Nephron (organoid): Measurements from ENCODE around the gene ARG2.

Source experiments
- H3K27ac Mint-ChIP-seq, 3 experiments: 2 replicates each; pipeline ENCODE4 v1.8.0; 2020; ENCODE audit warnings: mixed read lengths in 3 of 3, mild to moderate bottlenecking in 2 of 3, moderate library complexity in 1 of 3
- H3K27me3 Mint-ChIP-seq: 2 replicates; pipeline ENCODE4 v1.8.0; 2021; ENCODE audit warnings: low read depth, mild to moderate bottlenecking, moderate library complexity, mixed read lengths
- H3K36me3 Mint-ChIP-seq: 2 replicates; pipeline ENCODE4 v1.8.0; 2020; ENCODE audit warnings: low read depth, mixed read lengths
- H3K4me1 Mint-ChIP-seq: 2 replicates; pipeline ENCODE4 v1.8.0; 2020; ENCODE audit warnings: mixed read lengths
- H3K4me3 Mint-ChIP-seq, 3 experiments: 2 replicates each; pipeline ENCODE4 v1.8.0; 2020; ENCODE audit warnings: mild to moderate bottlenecking in 3 of 3, mixed read lengths in 3 of 3, moderate library complexity in 2 of 3
- H3K9me3 Mint-ChIP-seq: 2 replicates; pipeline ENCODE4 v1.8.0; 2020; ENCODE audit warnings: mixed read lengths
- CTCF ChIP-seq, 3 experiments: fragments of 200-600 bp; sonication (generic); IDR thresholded peaks; one replicate each; pipeline ENCODE4 v1.5.0; 2021; ENCODE audit warnings: antibody characterized with exemption in 3 of 3; ENCODE audit not compliant: unreplicated experiment in 3 of 3

The ARG2 gene

GRCh38 chr14:67697006-67697405 lies 77.3 kb downstream of the ARG2 start:
- no peak for TF ChIP-seq CTCF (IDR thresholded peaks at IDR 0.05; ENCODE audit: unreplicated experiment in 3 of 3)
- no peak overlapping the region for H3K4me3 Mint-ChIP-seq
- H3K27ac Mint-ChIP-seq = no peak overlapping the region
- peaks cover 8% of the 10 kb centered on the region for H3K36me3 Mint-ChIP-seq
- H3K9me3 Mint-ChIP-seq = no peaks in the 10 kb centered on the region
- peaks cover 4% of the 10 kb centered on the region for H3K27me3 Mint-ChIP-seq
- H3K4me1 Mint-ChIP-seq = peaks cover 27% of the 10 kb centered on the region

DNA sequence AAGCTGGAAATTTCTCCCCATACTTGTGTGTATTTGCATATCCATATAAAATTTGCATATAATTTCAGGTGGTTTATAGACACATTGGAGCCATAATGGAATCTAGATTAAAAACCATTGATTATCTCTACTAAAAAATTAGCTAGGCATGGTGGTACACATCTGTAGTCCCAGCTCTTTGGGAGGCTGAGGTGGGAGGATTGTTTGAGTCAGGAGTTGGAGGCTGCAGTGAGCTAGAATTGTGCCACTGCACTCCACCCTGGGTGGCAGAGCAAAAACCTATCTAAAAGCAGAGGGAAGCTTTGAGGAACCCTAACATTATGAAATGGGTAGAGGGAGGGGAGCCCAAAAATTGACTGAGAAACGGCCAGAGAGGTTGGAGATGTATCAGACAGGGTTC lies 78.5 kb downstream of the ARG2 start:
- Mint-ChIP-seq H3K27me3 (peaks cover 4% of the 10 kb centered on the region), H3K36me3 (no peaks in the 10 kb centered on the region), H3K27ac (no peak overlapping the region), H3K9me3 (no peaks in the 10 kb centered on the region), H3K4me1 (peaks cover 17% of the 10 kb centered on the region), H3K4me3 (no peak overlapping the region)
- no peak for TF ChIP-seq CTCF (IDR thresholded peaks at IDR 0.05; ENCODE audit: unreplicated experiment in 3 of 3)
